ENCODE measurements around the gene ACSM3.
"Not testable (repeated sequence)": the region's sequence is repeated elsewhere in the genome, so short reads cannot be mapped to it uniquely, and the experiment has no call there.

The ACSM3 gene

GRCh38 chr16:20755799-20756198 is 8.0 kb upstream of the ACSM3 start:
- H3K36me3 ChIP-seq (ENCODE audit: control insufficient read depth in 2 of 2, insufficient read depth in 2 of 2, low read length in 2 of 2); H3K4me3 ChIP-seq (ENCODE audit: low read length in 2 of 2); H3K9ac ChIP-seq (ENCODE audit: low read length in 2 of 2); H3K4me1 ChIP-seq (ENCODE audit: control insufficient read depth, insufficient read depth, low read length); H3K27me3 ChIP-seq (ENCODE audit: control insufficient read depth in 1 of 2, insufficient read depth in 2 of 2, low read length in 2 of 2); H3K9me3 ChIP-seq (ENCODE audit: control insufficient read depth in 2 of 2, low read length in 2 of 2); H3K27ac ChIP-seq (ENCODE audit: low read length): not testable (repeated sequence)

GRCh38 chr16:20760346-20760745 is 3.5 kb upstream of the ACSM3 start:
- no peak overlapping the region for H3K27ac ChIP-seq (ENCODE audit: low read length)
- no peaks in the 10 kb centered on the region for H3K27me3 ChIP-seq (ENCODE audit: control insufficient read depth in 1 of 2, insufficient read depth in 2 of 2, low read length in 2 of 2)
- no peak overlapping the region for H3K9ac ChIP-seq (ENCODE audit: low read length in 2 of 2)

GRCh38 chr16:20761175-20761574 is 2.6 kb upstream of the ACSM3 start:
- Histone ChIP-seq H3K9ac (ENCODE audit: low read length in 2 of 2) (no peak overlapping the region), H3K27me3 (ENCODE audit: control insufficient read depth in 1 of 2, insufficient read depth in 2 of 2, low read length in 2 of 2) (no peaks in the 10 kb centered on the region), H3K27ac (ENCODE audit: low read length) (no peak overlapping the region), H3K4me3 (ENCODE audit: low read length in 2 of 2) (no peak overlapping the region), H3K36me3 (ENCODE audit: control insufficient read depth in 2 of 2, insufficient read depth in 2 of 2, low read length in 2 of 2) (no peaks in the 10 kb centered on the region), H3K9me3 (ENCODE audit: control insufficient read depth in 2 of 2, low read length in 2 of 2) (no peaks in the 10 kb centered on the region), H3K4me1 (ENCODE audit: control insufficient read depth, insufficient read depth, low read length) (no peaks in the 10 kb centered on the region)

More at GRCh38 chr16:20760346-20760745, 3.5 kb upstream of the ACSM3 start:
- Histone ChIP-seq H3K36me3 (ENCODE audit: control insufficient read depth in 2 of 2, insufficient read depth in 2 of 2, low read length in 2 of 2) (no peaks in the 10 kb centered on the region), H3K4me3 (ENCODE audit: low read length in 2 of 2) (no peak overlapping the region), H3K4me1 (ENCODE audit: control insufficient read depth, insufficient read depth, low read length) (no peaks in the 10 kb centered on the region), H3K9me3 (ENCODE audit: control insufficient read depth in 2 of 2, low read length in 2 of 2) (no peaks in the 10 kb centered on the region)

- Histone ChIP-seq H3K4me3 (ENCODE audit: low read length in 2 of 2) (no peak overlapping the region), H3K9ac (ENCODE audit: low read length in 2 of 2) (no peak overlapping the region), H3K27ac (ENCODE audit: low read length) (no peak overlapping the region), H3K9me3 (ENCODE audit: control insufficient read depth in 2 of 2, low read length in 2 of 2) (no peaks in the 10 kb centered on the region), H3K4me1 (ENCODE audit: control insufficient read depth, insufficient read depth, low read length) (no peaks in the 10 kb centered on the region), H3K36me3 (ENCODE audit: control insufficient read depth in 2 of 2, insufficient read depth in 2 of 2, low read length in 2 of 2) (no peaks in the 10 kb centered on the region), H3K27me3 (ENCODE audit: control insufficient read depth in 1 of 2, insufficient read depth in 2 of 2, low read length in 2 of 2) (no peaks in the 10 kb centered on the region)
Measured at GRCh38 chr16:20762404-20763123, 1.2 kb upstream of the ACSM3 start.

GRCh38 chr16:20764448-20764847 is 634 bp downstream of the ACSM3 start:
- H3K4me3 ChIP-seq (ENCODE audit: low read length in 2 of 2); H3K9ac ChIP-seq (ENCODE audit: low read length in 2 of 2); H3K27ac ChIP-seq (ENCODE audit: low read length); H3K4me1 ChIP-seq (ENCODE audit: control insufficient read depth, insufficient read depth, low read length); H3K27me3 ChIP-seq (ENCODE audit: control insufficient read depth in 1 of 2, insufficient read depth in 2 of 2, low read length in 2 of 2); H3K36me3 ChIP-seq (ENCODE audit: control insufficient read depth in 2 of 2, insufficient read depth in 2 of 2, low read length in 2 of 2); H3K9me3 ChIP-seq (ENCODE audit: control insufficient read depth in 2 of 2, low read length in 2 of 2): not testable (repeated sequence)

- H3K9ac ChIP-seq (ENCODE audit: low read length in 2 of 2): no peak overlapping the region
- no peaks in the 10 kb centered on the region for H3K4me1 ChIP-seq (ENCODE audit: control insufficient read depth, insufficient read depth, low read length)
- H3K9me3 ChIP-seq (ENCODE audit: control insufficient read depth in 2 of 2, low read length in 2 of 2): no peaks in the 10 kb centered on the region
- no peak overlapping the region for H3K27ac ChIP-seq (ENCODE audit: low read length)
- H3K4me3 ChIP-seq (ENCODE audit: low read length in 2 of 2): no peak overlapping the region
- H3K36me3 ChIP-seq (ENCODE audit: control insufficient read depth in 2 of 2, insufficient read depth in 2 of 2, low read length in 2 of 2): no peaks in the 10 kb centered on the region
- H3K27me3 ChIP-seq (ENCODE audit: control insufficient read depth in 1 of 2, insufficient read depth in 2 of 2, low read length in 2 of 2): no peaks in the 10 kb centered on the region
Measured at GRCh38 chr16:20765732-20766131, 1.9 kb downstream of the ACSM3 start.

- no peaks in the 10 kb centered on the region for H3K4me1 ChIP-seq (ENCODE audit: control insufficient read depth, insufficient read depth, low read length)
- H3K27me3 ChIP-seq (ENCODE audit: control insufficient read depth in 1 of 2, insufficient read depth in 2 of 2, low read length in 2 of 2): no peaks in the 10 kb centered on the region
- no peak overlapping the region for H3K27ac ChIP-seq (ENCODE audit: low read length)
- no peaks in the 10 kb centered on the region for H3K36me3 ChIP-seq (ENCODE audit: control insufficient read depth in 2 of 2, insufficient read depth in 2 of 2, low read length in 2 of 2)
- no peak overlapping the region for H3K4me3 ChIP-seq (ENCODE audit: low read length in 2 of 2)
- H3K9me3 ChIP-seq (ENCODE audit: control insufficient read depth in 2 of 2, low read length in 2 of 2): no peaks in the 10 kb centered on the region
- no peak overlapping the region for H3K9ac ChIP-seq (ENCODE audit: low read length in 2 of 2)
Measured at GRCh38 chr16:20766294-20766693, 2.5 kb downstream of the ACSM3 start.

GRCh38 chr16:20767577-20767976 is 3.8 kb downstream of the ACSM3 start:
- Histone ChIP-seq H3K27ac (ENCODE audit: low read length) (no peak overlapping the region), H3K4me1 (ENCODE audit: control insufficient read depth, insufficient read depth, low read length) (no peaks in the 10 kb centered on the region), H3K4me3 (ENCODE audit: low read length in 2 of 2) (no peak overlapping the region), H3K36me3 (ENCODE audit: control insufficient read depth in 2 of 2, insufficient read depth in 2 of 2, low read length in 2 of 2) (no peaks in the 10 kb centered on the region), H3K27me3 (ENCODE audit: control insufficient read depth in 1 of 2, insufficient read depth in 2 of 2, low read length in 2 of 2) (no peaks in the 10 kb centered on the region), H3K9me3 (ENCODE audit: control insufficient read depth in 2 of 2, low read length in 2 of 2) (no peaks in the 10 kb centered on the region), H3K9ac (ENCODE audit: low read length in 2 of 2) (no peak overlapping the region)

GRCh38 chr16:20768121-20768520 is 4.3 kb downstream of the ACSM3 start:
- no peaks in the 10 kb centered on the region for H3K36me3 ChIP-seq (ENCODE audit: control insufficient read depth in 2 of 2, insufficient read depth in 2 of 2, low read length in 2 of 2)
- H3K4me3 ChIP-seq (ENCODE audit: low read length in 2 of 2): no peak overlapping the region
- no peaks in the 10 kb centered on the region for H3K27me3 ChIP-seq (ENCODE audit: control insufficient read depth in 1 of 2, insufficient read depth in 2 of 2, low read length in 2 of 2)
- no peaks in the 10 kb centered on the region for H3K9me3 ChIP-seq (ENCODE audit: control insufficient read depth in 2 of 2, low read length in 2 of 2)
- H3K9ac ChIP-seq (ENCODE audit: low read length in 2 of 2): no peak overlapping the region
- no peaks in the 10 kb centered on the region for H3K4me1 ChIP-seq (ENCODE audit: control insufficient read depth, insufficient read depth, low read length)
- H3K27ac ChIP-seq (ENCODE audit: low read length): no peak overlapping the region

GRCh38 chr16:20768818-20769217 is 5.0 kb downstream of the ACSM3 start:
- Histone ChIP-seq H3K27ac (ENCODE audit: low read length) (no peak overlapping the region), H3K27me3 (ENCODE audit: control insufficient read depth in 1 of 2, insufficient read depth in 2 of 2, low read length in 2 of 2) (no peaks in the 10 kb centered on the region), H3K9ac (ENCODE audit: low read length in 2 of 2) (no peak overlapping the region), H3K4me3 (ENCODE audit: low read length in 2 of 2) (no peak overlapping the region), H3K4me1 (ENCODE audit: control insufficient read depth, insufficient read depth, low read length) (no peaks in the 10 kb centered on the region), H3K36me3 (ENCODE audit: control insufficient read depth in 2 of 2, insufficient read depth in 2 of 2, low read length in 2 of 2) (no peaks in the 10 kb centered on the region), H3K9me3 (ENCODE audit: control insufficient read depth in 2 of 2, low read length in 2 of 2) (no peaks in the 10 kb centered on the region)

GRCh38 chr16:20773679-20774078 is 9.9 kb downstream of the ACSM3 start:
- Histone ChIP-seq H3K9ac (ENCODE audit: low read length in 2 of 2) (no peak overlapping the region), H3K36me3 (ENCODE audit: control insufficient read depth in 2 of 2, insufficient read depth in 2 of 2, low read length in 2 of 2) (no peaks in the 10 kb centered on the region), H3K27ac (ENCODE audit: low read length) (no peak overlapping the region), H3K27me3 (ENCODE audit: control insufficient read depth in 1 of 2, insufficient read depth in 2 of 2, low read length in 2 of 2) (no peaks in the 10 kb centered on the region), H3K4me3 (ENCODE audit: low read length in 2 of 2) (no peak overlapping the region), H3K4me1 (ENCODE audit: control insufficient read depth, insufficient read depth, low read length) (no peaks in the 10 kb centered on the region), H3K9me3 (ENCODE audit: control insufficient read depth in 2 of 2, low read length in 2 of 2) (no peaks in the 10 kb centered on the region)
